GM12864 (cell line): ENCODE measurements around the gene NFIB.

ENCODE experiments used
- DNase-seq: peaks from one replicate; pipeline ENCODE4 v3.0.0-alpha.2; 2011; ENCODE audit warnings: low read depth
- H3K4me3 ChIP-seq: 2 replicates; pipeline ENCODE4 v1.5.1; 2011; ENCODE audit warnings: mild to moderate bottlenecking, low read depth, low read length, control low read depth
- TF ChIP-seq, protein P1 (sequence below): IDR thresholded peaks from 2 replicates; pipeline ENCODE4 v1.5.1; 2011; ENCODE audit warnings: low read depth, mild to moderate bottlenecking, moderate library complexity, low read length, control low read depth, inconsistent platforms; ENCODE audit errors: missing control alignments

NFIB gene

DNA sequence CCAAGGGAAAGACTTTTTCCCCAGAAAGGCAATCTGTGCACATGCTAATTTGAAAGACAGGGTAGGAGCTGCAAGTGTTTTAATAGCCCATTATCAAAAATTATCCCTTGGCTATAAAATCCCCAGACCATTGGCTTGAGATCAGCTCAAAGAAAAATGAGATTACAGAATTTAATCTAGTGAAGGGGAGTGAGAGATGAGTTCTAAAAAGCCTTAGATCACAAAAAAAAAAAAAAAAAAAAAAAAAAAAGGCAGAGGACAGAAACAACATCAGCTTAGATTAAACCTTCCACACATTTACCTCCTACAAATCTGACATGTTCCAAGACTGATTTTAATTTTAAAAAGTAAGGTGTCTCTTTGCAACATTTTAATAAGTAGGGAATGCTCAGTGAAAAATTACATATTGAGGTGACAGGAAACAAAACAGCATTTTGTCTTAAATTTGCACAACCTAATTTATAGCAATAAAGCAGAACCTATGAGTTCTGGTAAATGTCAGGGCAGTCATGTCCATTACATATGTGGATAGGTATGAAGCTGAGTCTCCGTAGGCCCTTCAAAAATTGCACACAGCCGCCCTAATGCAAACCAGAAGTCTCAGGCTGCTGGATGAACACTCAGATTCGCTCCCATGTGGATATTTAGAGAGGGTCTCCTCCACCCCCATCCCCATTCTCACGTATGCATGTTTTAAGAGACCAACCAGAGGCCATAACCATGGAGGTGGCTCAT lies 43.4 kb downstream of the NFIB start:
- no peak for DNase-seq
- TF ChIP-seq, protein P1, sequence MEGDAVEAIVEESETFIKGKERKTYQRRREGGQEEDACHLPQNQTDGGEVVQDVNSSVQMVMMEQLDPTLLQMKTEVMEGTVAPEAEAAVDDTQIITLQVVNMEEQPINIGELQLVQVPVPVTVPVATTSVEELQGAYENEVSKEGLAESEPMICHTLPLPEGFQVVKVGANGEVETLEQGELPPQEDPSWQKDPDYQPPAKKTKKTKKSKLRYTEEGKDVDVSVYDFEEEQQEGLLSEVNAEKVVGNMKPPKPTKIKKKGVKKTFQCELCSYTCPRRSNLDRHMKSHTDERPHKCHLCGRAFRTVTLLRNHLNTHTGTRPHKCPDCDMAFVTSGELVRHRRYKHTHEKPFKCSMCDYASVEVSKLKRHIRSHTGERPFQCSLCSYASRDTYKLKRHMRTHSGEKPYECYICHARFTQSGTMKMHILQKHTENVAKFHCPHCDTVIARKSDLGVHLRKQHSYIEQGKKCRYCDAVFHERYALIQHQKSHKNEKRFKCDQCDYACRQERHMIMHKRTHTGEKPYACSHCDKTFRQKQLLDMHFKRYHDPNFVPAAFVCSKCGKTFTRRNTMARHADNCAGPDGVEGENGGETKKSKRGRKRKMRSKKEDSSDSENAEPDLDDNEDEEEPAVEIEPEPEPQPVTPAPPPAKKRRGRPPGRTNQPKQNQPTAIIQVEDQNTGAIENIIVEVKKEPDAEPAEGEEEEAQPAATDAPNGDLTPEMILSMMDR: no peak
- no peak overlapping the region for H3K4me3 ChIP-seq

DNA sequence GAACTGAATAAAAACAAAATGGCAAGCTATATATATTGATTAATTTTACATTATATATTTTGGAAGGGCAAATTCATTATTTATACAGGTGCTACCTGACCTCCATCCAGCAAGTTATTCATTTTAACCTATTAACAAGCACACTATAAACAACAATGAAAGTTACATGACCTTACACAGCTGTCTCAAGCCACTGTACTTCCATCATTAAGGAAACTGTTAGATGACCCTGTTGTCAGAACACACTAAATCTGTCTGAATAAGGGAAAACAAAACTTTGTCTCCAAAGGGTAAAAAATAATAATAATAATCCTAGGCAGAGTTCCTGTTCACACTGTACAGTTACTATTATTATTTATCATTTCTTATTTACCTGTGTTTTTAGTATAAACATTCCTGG lies 44.0 kb downstream of the NFIB start:
- no peak overlapping the region for H3K4me3 ChIP-seq
- DNase-seq: no peak
- TF ChIP-seq, protein P1: no peak

- TF ChIP-seq, protein P1: no peak
- DNase-seq: no peak
- H3K4me3 ChIP-seq: no peak overlapping the region
Measured at GRCh38 chr9:14263707-14264483, 50.0 kb downstream of the NFIB start.

- DNase-seq: no peak
- TF ChIP-seq, protein P1: no peak
- no peak overlapping the region for H3K4me3 ChIP-seq
Measured at GRCh38 chr9:14262827-14263226, 51.1 kb downstream of the NFIB start.

GRCh38 chr9:14261616-14262015 lies 52.3 kb downstream of the NFIB start:
- TF ChIP-seq, protein P1: no peak
- DNase-seq: no peak
- H3K4me3 ChIP-seq: no peak overlapping the region

- DNase-seq: no peak
- no peak overlapping the region for H3K4me3 ChIP-seq
- TF ChIP-seq, protein P1: no peak
Measured at GRCh38 chr9:14260101-14260500, 53.8 kb downstream of the NFIB start.
